Endothelial cell (in vitro differentiated cells): Measurements from ENCODE around the gene PRDM8. TPM values are rescaled to one million over a fixed set of nuclear protein-coding genes. Genes with fewer than 3 reads are reported as not detected.

Experiments used
- DNase-seq: peaks from one replicate; pipeline ENCODE4 v3.0.0; 2021; ENCODE audit warnings: low spot score
- H3K27ac Mint-ChIP-seq: one replicate; pipeline ENCODE4 v1.8.0; 2021; ENCODE audit warnings: mixed read lengths, inconsistent platforms; ENCODE audit not compliant: unreplicated experiment
- H3K27me3 Mint-ChIP-seq: one replicate; pipeline ENCODE4 v1.8.0; 2021; ENCODE audit warnings: mild to moderate bottlenecking, moderate library complexity, mixed read lengths, inconsistent platforms; ENCODE audit not compliant: unreplicated experiment
- H3K36me3 Mint-ChIP-seq: one replicate; pipeline ENCODE4 v1.8.0; 2021; ENCODE audit warnings: mild to moderate bottlenecking, low read depth, mixed read lengths, inconsistent platforms; ENCODE audit not compliant: unreplicated experiment
- H3K4me1 Mint-ChIP-seq: one replicate; pipeline ENCODE4 v1.8.0; 2021; ENCODE audit warnings: mild to moderate bottlenecking, mixed read lengths, inconsistent platforms; ENCODE audit not compliant: unreplicated experiment
- H3K4me3 Mint-ChIP-seq: one replicate; pipeline ENCODE4 v1.8.0; 2021; ENCODE audit warnings: mild to moderate bottlenecking, mixed read lengths, inconsistent platforms; ENCODE audit not compliant: unreplicated experiment
- H3K9me3 Mint-ChIP-seq: one replicate; pipeline ENCODE4 v1.8.0; 2021; ENCODE audit warnings: mixed read lengths, inconsistent platforms; ENCODE audit not compliant: unreplicated experiment
- total RNA-seq: library from RNA; stranded (reverse); fragmentation: NEBNext Ultra II Directional; extraction: Animal tissue kit (Norgen Biotek cat#: 25700); gene quantifications from one replicate; pipeline ENCODE4 v1.2.1, GENCODE V29; 2021; ENCODE audit not compliant: unreplicated experiment
- TF ChIP-seq, protein P1 (sequence below): fragments of 200-600 bp; sonication (generic); IDR thresholded peaks from one replicate; pipeline ENCODE4 v1.5.0; 2021; ENCODE audit warnings: antibody characterized with exemption; ENCODE audit not compliant: unreplicated experiment

Gene PRDM8
- total RNA-seq, 1 donor from 2014 or later, result 30.5 TPM

DNA sequence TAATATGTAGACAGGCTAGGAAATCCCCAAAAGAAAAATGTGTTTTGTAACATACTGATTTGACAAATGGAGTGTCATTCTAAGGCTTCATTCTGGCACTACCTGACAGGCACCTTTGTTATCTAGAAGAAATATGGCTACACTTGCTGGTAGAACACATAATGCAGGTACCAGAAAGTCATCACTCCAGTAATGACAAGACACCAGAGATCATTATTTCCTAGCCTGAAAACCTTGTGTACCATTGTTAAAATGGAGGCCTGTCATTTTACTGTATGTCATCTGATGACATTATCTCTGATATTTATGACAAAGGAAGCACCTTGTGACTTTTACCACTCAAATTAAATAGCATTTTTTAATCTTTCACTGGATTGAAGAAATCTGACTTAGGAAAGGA is 55.6 kb downstream of the PRDM8 start:
- H3K4me3 Mint-ChIP-seq, result no peak overlapping the region
- DNase-seq, result no peak
- TF ChIP-seq, protein P1, sequence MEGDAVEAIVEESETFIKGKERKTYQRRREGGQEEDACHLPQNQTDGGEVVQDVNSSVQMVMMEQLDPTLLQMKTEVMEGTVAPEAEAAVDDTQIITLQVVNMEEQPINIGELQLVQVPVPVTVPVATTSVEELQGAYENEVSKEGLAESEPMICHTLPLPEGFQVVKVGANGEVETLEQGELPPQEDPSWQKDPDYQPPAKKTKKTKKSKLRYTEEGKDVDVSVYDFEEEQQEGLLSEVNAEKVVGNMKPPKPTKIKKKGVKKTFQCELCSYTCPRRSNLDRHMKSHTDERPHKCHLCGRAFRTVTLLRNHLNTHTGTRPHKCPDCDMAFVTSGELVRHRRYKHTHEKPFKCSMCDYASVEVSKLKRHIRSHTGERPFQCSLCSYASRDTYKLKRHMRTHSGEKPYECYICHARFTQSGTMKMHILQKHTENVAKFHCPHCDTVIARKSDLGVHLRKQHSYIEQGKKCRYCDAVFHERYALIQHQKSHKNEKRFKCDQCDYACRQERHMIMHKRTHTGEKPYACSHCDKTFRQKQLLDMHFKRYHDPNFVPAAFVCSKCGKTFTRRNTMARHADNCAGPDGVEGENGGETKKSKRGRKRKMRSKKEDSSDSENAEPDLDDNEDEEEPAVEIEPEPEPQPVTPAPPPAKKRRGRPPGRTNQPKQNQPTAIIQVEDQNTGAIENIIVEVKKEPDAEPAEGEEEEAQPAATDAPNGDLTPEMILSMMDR, result no peak
- H3K4me1 Mint-ChIP-seq, result peaks cover 3% of the 10 kb centered on the region
- H3K27ac Mint-ChIP-seq, result no peak overlapping the region
- H3K36me3 Mint-ChIP-seq, result no peaks in the 10 kb centered on the region
- no peaks in the 10 kb centered on the region for H3K9me3 Mint-ChIP-seq
- peaks cover 2% of the 10 kb centered on the region for H3K27me3 Mint-ChIP-seq

DNA sequence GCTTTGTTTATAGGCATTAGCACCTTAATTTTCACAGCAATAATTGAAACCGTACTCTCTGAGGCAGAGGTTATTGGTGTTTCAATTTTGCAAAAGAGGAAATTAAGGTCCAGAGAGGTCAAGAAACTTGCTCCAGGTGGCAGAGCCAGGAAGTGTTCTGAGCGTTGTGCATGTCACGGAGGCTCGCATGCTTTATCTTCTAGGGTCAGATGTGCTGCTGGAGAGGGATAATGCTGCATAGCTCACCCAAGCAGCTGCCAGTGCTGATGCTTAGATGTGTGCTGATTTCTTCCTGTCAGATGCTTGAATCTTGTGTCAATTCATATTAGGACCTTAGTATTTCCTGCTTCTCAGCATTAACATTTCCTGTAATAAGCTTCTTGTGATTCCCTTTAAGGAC is 56.2 kb downstream of the PRDM8 start:
- no peaks in the 10 kb centered on the region for H3K9me3 Mint-ChIP-seq
- H3K4me3 Mint-ChIP-seq, result no peak overlapping the region
- TF ChIP-seq, protein P1, result no peak
- no peaks in the 10 kb centered on the region for H3K27me3 Mint-ChIP-seq
- H3K4me1 Mint-ChIP-seq, result peaks cover 4% of the 10 kb centered on the region
- no peak overlapping the region for H3K27ac Mint-ChIP-seq
- no peaks in the 10 kb centered on the region for H3K36me3 Mint-ChIP-seq
- no peak for DNase-seq

Other genes with a start within 250 kb of the PRDM8 start
- gene ANTXR2, start 124.3 kb upstream of the PRDM8 start, total RNA-seq, result 176 TPM
- gene FGF5, start 69.2 kb downstream of the PRDM8 start, total RNA-seq, result not detected
- gene CFAP299, start 138.2 kb downstream of the PRDM8 start, total RNA-seq, result not detected